Measurements from ENCODE around the gene OR2AK2. TPM values are rescaled to one million over a fixed set of nuclear protein-coding genes. Genes with fewer than 3 reads are reported as not detected.
"Not testable (repeated sequence)": the region's sequence is repeated elsewhere in the genome, so short reads cannot be mapped to it uniquely, and the experiment has no call there.

OR2AK2 gene
- total RNA-seq, 4 donors from 2014 or later = not detected

GRCh38 chr1:247935781-247936180, 29.3 kb upstream of the OR2AK2 start:
- Histone ChIP-seq H3K4me3 (no peak overlapping the region), H3K27me3 (no peaks in the 10 kb centered on the region), H3K4me1 (no peaks in the 10 kb centered on the region), H3K36me3 (no peaks in the 10 kb centered on the region), H3K9me3 (no peaks in the 10 kb centered on the region), H3K27ac (no peak overlapping the region)
- no peak for TF ChIP-seq EP300 (IDR thresholded peaks at IDR 0.05)
- no peak for TF ChIP-seq POLR2A (IDR thresholded peaks at IDR 0.05)
- no peak for TF ChIP-seq CTCF (IDR thresholded peaks at IDR 0.05)
- TF ChIP-seq POLR2AphosphoS5 (IDR thresholded peaks at IDR 0.05) = no peak
- WGBS = over 99% methylated on average over 9 of the region's 9 CpGs
- no peak for DNase-seq (ENCODE audit: low spot score in 2 of 2)

- no peak for DNase-seq (ENCODE audit: low spot score in 2 of 2)
- Histone ChIP-seq H3K27me3 (no peaks in the 10 kb centered on the region), H3K4me3 (no peak overlapping the region), H3K27ac (no peak overlapping the region), H3K4me1 (no peaks in the 10 kb centered on the region), H3K9me3 (no peaks in the 10 kb centered on the region), H3K36me3 (no peaks in the 10 kb centered on the region)
- WGBS = 91% methylated on average over 18 of the region's 18 CpGs
- TF ChIP-seq POLR2AphosphoS5 (IDR thresholded peaks at IDR 0.05) = no peak
- no peak for TF ChIP-seq CTCF (IDR thresholded peaks at IDR 0.05)
- no peak for TF ChIP-seq POLR2A (IDR thresholded peaks at IDR 0.05)
- TF ChIP-seq EP300 (IDR thresholded peaks at IDR 0.05) = no peak
Measured at GRCh38 chr1:247936415-247936814, 28.6 kb upstream of the OR2AK2 start.

GRCh38 chr1:247936965-247937734, 27.9 kb upstream of the OR2AK2 start:
- not testable (repeated sequence) for H3K4me1 ChIP-seq, H3K36me3 ChIP-seq, H3K27me3 ChIP-seq, H3K9me3 ChIP-seq, H3K27ac ChIP-seq
- DNase-seq (ENCODE audit: low spot score in 2 of 2) = peak in 1 of 2 donors; percentile 76
- 20% methylated on average over 21 of the region's 44 CpGs for WGBS
- peak overlapping the region; percentile 37 for H3K4me3 ChIP-seq
- TF ChIP-seq CTCF (IDR thresholded peaks at IDR 0.05) = peak in 1 of 2 donors; percentile 41

DNA sequence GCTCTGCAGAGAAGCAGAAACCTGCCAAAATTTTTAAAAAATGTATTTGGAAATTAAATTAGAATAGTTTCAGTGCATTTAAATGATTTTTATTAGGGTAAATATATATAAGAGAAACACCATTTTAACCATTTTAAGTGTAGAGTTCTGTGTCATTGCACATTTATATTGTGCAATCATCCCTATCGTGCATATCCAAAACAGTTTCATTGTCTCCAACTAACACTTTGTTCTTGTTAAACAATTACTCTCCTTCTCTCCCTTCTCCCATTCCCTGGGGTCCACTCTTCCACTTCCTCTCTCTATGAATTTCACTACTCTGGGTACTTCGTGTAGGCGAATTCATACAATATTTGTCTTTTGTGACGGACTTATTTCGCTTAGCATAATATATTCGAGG, 22.4 kb upstream of the OR2AK2 start:
- no peak overlapping the region for H3K27ac ChIP-seq
- H3K36me3 ChIP-seq = no peaks in the 10 kb centered on the region
- H3K27me3 ChIP-seq = no peaks in the 10 kb centered on the region
- TF ChIP-seq CTCF (IDR thresholded peaks at IDR 0.05) (no peak), POLR2AphosphoS5 (IDR thresholded peaks at IDR 0.05) (no peak)
- H3K9me3 ChIP-seq = no peaks in the 10 kb centered on the region
- H3K4me3 ChIP-seq = no peak overlapping the region
- H3K4me1 ChIP-seq = no peaks in the 10 kb centered on the region
- WGBS = 84% methylated on average over 6 of the region's 6 CpGs
- DNase-seq (ENCODE audit: low spot score in 2 of 2) = no peak

DNA sequence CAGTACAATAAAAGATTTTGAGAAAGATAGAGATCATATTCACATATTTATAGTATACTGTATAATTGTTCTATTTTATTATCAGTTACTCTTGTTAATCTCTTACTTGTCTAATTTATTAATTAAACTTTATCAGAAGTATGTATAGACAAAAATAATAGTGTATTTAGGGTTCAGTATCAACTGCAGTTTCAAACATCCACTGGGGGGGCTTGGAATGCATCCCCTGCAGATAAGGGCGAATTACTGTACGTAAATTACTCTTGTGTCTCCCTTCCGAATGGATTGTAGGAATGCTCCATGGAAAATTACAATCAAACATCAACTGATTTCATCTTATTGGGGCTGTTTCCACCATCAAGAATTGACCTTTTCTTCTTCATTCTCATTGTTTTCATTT, 16.5 kb upstream of the OR2AK2 start, which contains the start of gene OR2L8:
Gene OR2L8 (plus strand): TSS at position 301 of the 400 bp plus-strand sequence. CDS start 0 bp downstream, at position 301.
- no peaks in the 10 kb centered on the region for H3K36me3 ChIP-seq
- H3K27ac ChIP-seq = no peak within 1 kb of the TSS
- WGBS = 88% methylated on average over 3 of the region's 3 CpGs
- no peak for TF ChIP-seq CTCF (IDR thresholded peaks at IDR 0.05)
- TF ChIP-seq POLR2A (IDR thresholded peaks at IDR 0.05) = no peak
- TF ChIP-seq POLR2AphosphoS5 (IDR thresholded peaks at IDR 0.05) = no peak
- TF ChIP-seq EP300 (IDR thresholded peaks at IDR 0.05) = no peak
- H3K4me1 ChIP-seq = no peaks in the 10 kb centered on the region
- H3K9me3 ChIP-seq = no peaks in the 10 kb centered on the region
- H3K4me3 ChIP-seq = no peak within 1 kb of the TSS
- DNase-seq (ENCODE audit: low spot score in 2 of 2) = no peak
- H3K27me3 ChIP-seq = no peaks in the 10 kb centered on the region

Data from suprapubic skin (tissue), 4 donors.